MCF 10A (cell line): ENCODE results near the gene MAU2. TPM values are rescaled to one million over a fixed set of nuclear protein-coding genes. Genes with fewer than 3 reads are reported as not detected.
"Not testable (repeated sequence)": the region's sequence is repeated elsewhere in the genome, so short reads cannot be mapped to it uniquely, and the experiment has no call there.

Source experiments
- BruUV-seq: library from RNA; stranded (reverse); fragments of 400-500 nt; replicated peaks from 2 replicates; lab custom pipeline; 2021; lab: Mats Ljungman, UMichigan
- CTCF ChIA-PET: fragments of 300-600 bp; sonication (Branson Sonifier 250); formaldehyde crosslinking; extraction: SDS; loops from one replicate; lab custom pipeline; 2021; ENCODE audit warnings: antibody characterized with exemption, inconsistent platforms; lab: Yijun Ruan, JAX
- POLR2A ChIA-PET: fragments of 300-600, 350-650 bp; sonication (Branson Sonifier 250); formaldehyde crosslinking; extraction: SDS; loops from one replicate; lab custom pipeline; 2020; ENCODE audit warnings: antibody characterized with exemption, inconsistent platforms; lab: Yijun Ruan, JAX
- DNase-seq: peaks from one replicate; pipeline ENCODE4 v3.0.0-alpha.2; 2018; ENCODE audit not compliant: unreplicated experiment
- H3K27ac Mint-ChIP-seq: one replicate; pipeline ENCODE4 v1.8.0; 2022; ENCODE audit warnings: mild to moderate bottlenecking, low read depth, mixed read lengths; ENCODE audit not compliant: unreplicated experiment
- H3K27me3 Mint-ChIP-seq: one replicate; pipeline ENCODE4 v1.8.0; 2022; ENCODE audit warnings: mixed read lengths; ENCODE audit not compliant: insufficient read depth, unreplicated experiment
- H3K36me3 Mint-ChIP-seq: one replicate; pipeline ENCODE4 v1.8.0; 2022; ENCODE audit warnings: mild to moderate bottlenecking, moderate library complexity, mixed read lengths; ENCODE audit not compliant: insufficient read depth, unreplicated experiment
- H3K4me1 Mint-ChIP-seq: one replicate; pipeline ENCODE4 v1.8.0; 2022; ENCODE audit warnings: mixed read lengths; ENCODE audit not compliant: insufficient read depth, unreplicated experiment
- H3K4me3 Mint-ChIP-seq: one replicate; pipeline ENCODE4 v1.8.0; 2022; ENCODE audit warnings: mild to moderate bottlenecking, moderate library complexity, mixed read lengths; ENCODE audit not compliant: unreplicated experiment
- H3K9me3 Mint-ChIP-seq: one replicate; pipeline ENCODE4 v1.8.0; 2022; ENCODE audit warnings: mixed read lengths; ENCODE audit not compliant: unreplicated experiment
- intact Hi-C: fragments of 100-400 bp; cut with micrococcal nuclease; formaldehyde crosslinking; loops from 2 replicates; pipeline ENCODE4 v1.14.1; 2022
- total RNA-seq: library from RNA; stranded (reverse); gene quantifications from 2 replicates; pipeline ENCODE4 v1.2.3, GENCODE V29; 2022
- TF ChIP-seq, protein P1 (sequence below): fragments of 200-600 bp; IDR thresholded peaks from one replicate; pipeline ENCODE4 v1.8.0; 2022; ENCODE audit warnings: antibody characterized with exemption, mild to moderate bottlenecking; ENCODE audit not compliant: unreplicated experiment

The MAU2 gene
- total RNA-seq, 1 experiment from 2014 or later, result 50.1 TPM

DNA sequence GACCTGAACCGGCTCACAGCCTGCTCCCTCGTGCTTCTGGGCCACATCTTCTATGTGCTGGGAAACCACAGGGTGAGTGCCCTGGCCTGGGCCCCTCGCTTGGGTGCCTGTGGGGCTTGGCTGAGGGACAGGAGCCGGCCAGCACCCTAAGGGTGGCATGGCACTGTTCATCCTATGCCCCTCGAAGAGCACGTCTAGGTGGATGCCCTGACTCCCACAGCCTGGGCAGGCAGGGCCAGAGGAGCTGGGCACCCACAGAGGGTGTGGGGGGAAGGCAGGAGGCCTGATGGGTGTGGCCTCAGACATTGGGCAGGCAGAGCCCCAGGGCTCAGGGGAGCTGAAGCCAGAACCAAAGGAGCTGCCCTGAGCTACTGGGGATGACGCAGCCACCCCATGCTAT, 28.7 kb downstream of the MAU2 start:
- intact Hi-C loops, result no loop called here
- Mint-ChIP-seq H3K4me3 (no peak overlapping the region), H3K36me3 (peaks cover 48% of the 10 kb centered on the region), H3K27ac (no peak overlapping the region), H3K4me1 (no peaks in the 10 kb centered on the region), H3K9me3 (no peaks in the 10 kb centered on the region), H3K27me3 (no peaks in the 10 kb centered on the region)
- no TSS peak for BruUV-seq
- ChIA-PET CTCF (interaction anchor here (0.6 to 1.3 kb wide), 5 partner anchors 11 to 758 kb away, joined by 3 to 5 read pairs (median 3); no protein-coding TSS in a partner anchor), POLR2A (no interaction called here)
- DNase-seq, result no peak
- TF ChIP-seq, protein P1, sequence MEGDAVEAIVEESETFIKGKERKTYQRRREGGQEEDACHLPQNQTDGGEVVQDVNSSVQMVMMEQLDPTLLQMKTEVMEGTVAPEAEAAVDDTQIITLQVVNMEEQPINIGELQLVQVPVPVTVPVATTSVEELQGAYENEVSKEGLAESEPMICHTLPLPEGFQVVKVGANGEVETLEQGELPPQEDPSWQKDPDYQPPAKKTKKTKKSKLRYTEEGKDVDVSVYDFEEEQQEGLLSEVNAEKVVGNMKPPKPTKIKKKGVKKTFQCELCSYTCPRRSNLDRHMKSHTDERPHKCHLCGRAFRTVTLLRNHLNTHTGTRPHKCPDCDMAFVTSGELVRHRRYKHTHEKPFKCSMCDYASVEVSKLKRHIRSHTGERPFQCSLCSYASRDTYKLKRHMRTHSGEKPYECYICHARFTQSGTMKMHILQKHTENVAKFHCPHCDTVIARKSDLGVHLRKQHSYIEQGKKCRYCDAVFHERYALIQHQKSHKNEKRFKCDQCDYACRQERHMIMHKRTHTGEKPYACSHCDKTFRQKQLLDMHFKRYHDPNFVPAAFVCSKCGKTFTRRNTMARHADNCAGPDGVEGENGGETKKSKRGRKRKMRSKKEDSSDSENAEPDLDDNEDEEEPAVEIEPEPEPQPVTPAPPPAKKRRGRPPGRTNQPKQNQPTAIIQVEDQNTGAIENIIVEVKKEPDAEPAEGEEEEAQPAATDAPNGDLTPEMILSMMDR, result no peak

- H3K27me3 Mint-ChIP-seq, H3K4me3 Mint-ChIP-seq, H3K4me1 Mint-ChIP-seq, BruUV-seq, H3K9me3 Mint-ChIP-seq, DNase-seq, H3K27ac Mint-ChIP-seq, intact Hi-C loops: not testable (repeated sequence)
- ChIA-PET CTCF (interaction anchor here (0.6 to 4.7 kb wide), 6 partner anchors 8 to 207 kb away, joined by 3 to 35 read pairs (median 6); no protein-coding TSS in a partner anchor), POLR2A (interaction anchor here (0.7 kb wide), 1 partner anchor 46 kb away, joined by 4 read pairs; no protein-coding TSS in a partner anchor)
- H3K36me3 Mint-ChIP-seq, result peaks cover 43% of the 10 kb centered on the region
Observed at GRCh38 chr19:19350756-19351155, 30.1 kb downstream of the MAU2 start.

- no TSS peak for BruUV-seq
- H3K4me1 Mint-ChIP-seq, result no peaks in the 10 kb centered on the region
- intact Hi-C loops, result no loop called here
- no peak for DNase-seq
- no peak overlapping the region for H3K27ac Mint-ChIP-seq
- no peaks in the 10 kb centered on the region for H3K27me3 Mint-ChIP-seq
- ChIA-PET CTCF (interaction anchor here (3.1 to 4.7 kb wide), 2 partner anchors 10 kb away, joined by 28 to 35 read pairs; no protein-coding TSS in a partner anchor), POLR2A (interaction anchor here (0.6 to 1.9 kb wide), 3 partner anchors 11 to 14 kb away, joined by 3 to 5 read pairs (median 3); no protein-coding TSS in a partner anchor)
- no peak overlapping the region for H3K4me3 Mint-ChIP-seq
- H3K36me3 Mint-ChIP-seq, result peaks cover 35% of the 10 kb centered on the region
- TF ChIP-seq, protein P1, result no peak
- no peaks in the 10 kb centered on the region for H3K9me3 Mint-ChIP-seq
Observed at GRCh38 chr19:19352823-19353222, 32.2 kb downstream of the MAU2 start.

- no peak for DNase-seq
- no peak overlapping the region for H3K4me3 Mint-ChIP-seq
- no peaks in the 10 kb centered on the region for H3K27me3 Mint-ChIP-seq
- TF ChIP-seq, protein P1, result no peak
- intact Hi-C loops, result no loop called here
- no peaks in the 10 kb centered on the region for H3K4me1 Mint-ChIP-seq
- H3K36me3 Mint-ChIP-seq, result peaks cover 32% of the 10 kb centered on the region
- POLR2A ChIA-PET, result interaction anchor here (0.6 kb wide), 1 partner anchor 142 kb away, joined by 3 read pairs; no protein-coding TSS in a partner anchor
- CTCF ChIA-PET, result interaction anchor here (0.9 to 4.7 kb wide), 2 partner anchors 11 to 208 kb away, joined by 3 to 35 read pairs; no protein-coding TSS in a partner anchor
- no peaks in the 10 kb centered on the region for H3K9me3 Mint-ChIP-seq
- H3K27ac Mint-ChIP-seq, result no peak overlapping the region
- BruUV-seq, result no TSS peak
Observed at GRCh38 chr19:19354007-19354406, 33.4 kb downstream of the MAU2 start.
